ENCODE data around the gene AFF4. TPM values are rescaled to one million over a fixed set of nuclear protein-coding genes. Genes with fewer than 3 reads are reported as not detected.

AFF4 gene
- total and polyA plus RNA-seq, 2 donors (not counting 1 experiment from before 2014, with no cell fraction given) = 16.2 to 81.5 TPM

GRCh38 chr5:132901036-132901435, 62.4 kb downstream of the AFF4 start:
- peaks cover 15% of the 10 kb centered on the region for H4K20me1 ChIP-seq (ENCODE audit: control insufficient read depth, insufficient read depth, low read length, poor library complexity, severe bottlenecking)
- WGBS (ENCODE audit: insufficient coverage) = 100% methylated on average over 2 of the region's 4 CpGs
- H3K27me3 ChIP-seq (replicated peaks in 1 of 4; ENCODE audit: control extremely low read depth in 1 of 4, control insufficient read depth in 3 of 4, insufficient read depth in 4 of 4, low read length in 3 of 4) = no peaks in the 10 kb centered on the region
- H2AFZ ChIP-seq (ENCODE audit: insufficient read depth, low read depth, low read length, poor library complexity, severe bottlenecking) = no peak overlapping the region
- H3K9ac ChIP-seq (ENCODE audit: low read length) = no peak overlapping the region
- POLR2A ChIA-PET = no interaction called here
- H3K27me3 Mint-ChIP-seq = no peaks in the 10 kb centered on the region
- H3K27ac Mint-ChIP-seq = no peak overlapping the region
- H3K4me1 Mint-ChIP-seq = peaks cover 8% of the 10 kb centered on the region
- H3K4me3 ChIP-seq (ENCODE audit: control extremely low read depth in 1 of 5, extremely low read depth in 1 of 5, insufficient read depth in 1 of 5, low read depth in 2 of 5, low read length in 4 of 5) = no peak overlapping the region
- DNase-seq (no peak), ATAC-seq (ENCODE audit: low read depth) (no peak)
- no peaks in the 10 kb centered on the region for H3K9me3 ChIP-seq (ENCODE audit: control extremely low read depth in 1 of 3, control insufficient read depth in 2 of 3, insufficient read depth in 1 of 3, low read length in 2 of 3)
- no peak overlapping the region for H3K4me2 ChIP-seq (replicated peaks; ENCODE audit: low read depth, low read length, poor library complexity, severe bottlenecking)
- peaks cover 0 to 52% of the 10 kb centered on the region in 2 experiments for H3K36me3 ChIP-seq (replicated peaks in 1 of 2; ENCODE audit: control extremely low read depth in 1 of 2, control insufficient read depth in 1 of 2, extremely low read depth in 1 of 2, insufficient read depth in 2 of 2, low read length in 1 of 2)
- H3K27ac ChIP-seq (ENCODE audit: low read length in 2 of 2) = no peak overlapping the region
- H3K4me1 ChIP-seq (ENCODE audit: control insufficient read depth in 2 of 2, insufficient read depth in 2 of 2, low read length in 2 of 2) = no peaks in the 10 kb centered on the region
- peaks cover 17% of the 10 kb centered on the region for H3K79me2 ChIP-seq (ENCODE audit: control insufficient read depth, insufficient read depth, low read length)
- intact Hi-C loops (cut with micrococcal nuclease) = no loop called here
- no peaks in the 10 kb centered on the region for H3K9me3 Mint-ChIP-seq (ENCODE audit: insufficient read depth)
- TF ChIP-seq CTCF (IDR thresholded peaks at IDR 0.05) (no peak), EZH2 (IDR thresholded peaks at IDR 0.05; ENCODE audit: borderline replicate concordance, insufficient read depth, low read depth, low read length, poor library complexity, severe bottlenecking) (no peak)
- CTCF ChIA-PET = interaction anchor here (0.9 kb wide), 1 partner anchor 18 kb away, joined by 3 read pairs; no protein-coding TSS in a partner anchor
- no peak overlapping the region for H3K4me3 Mint-ChIP-seq

- no peak for ATAC-seq (ENCODE audit: low read depth)
- Mint-ChIP-seq H3K4me1 (peaks cover 3% of the 10 kb centered on the region), H3K4me3 (no peak overlapping the region), H3K27ac (no peak overlapping the region), H3K9me3 (ENCODE audit: insufficient read depth) (no peaks in the 10 kb centered on the region), H3K27me3 (no peaks in the 10 kb centered on the region)
- Histone ChIP-seq H3K9me3 (ENCODE audit: control extremely low read depth in 1 of 3, control insufficient read depth in 2 of 3, insufficient read depth in 1 of 3, low read length in 2 of 3) (no peaks in the 10 kb centered on the region), H2AFZ (ENCODE audit: insufficient read depth, low read depth, low read length, poor library complexity, severe bottlenecking) (no peak overlapping the region), H3K79me2 (ENCODE audit: control insufficient read depth, insufficient read depth, low read length) (peaks cover 3% of the 10 kb centered on the region), H4K20me1 (ENCODE audit: control insufficient read depth, insufficient read depth, low read length, poor library complexity, severe bottlenecking) (no peaks in the 10 kb centered on the region), H3K27ac (ENCODE audit: low read length in 2 of 2) (no peak overlapping the region), H3K9ac (ENCODE audit: low read length) (no peak overlapping the region), H3K4me2 (replicated peaks; ENCODE audit: low read depth, low read length, poor library complexity, severe bottlenecking) (no peak overlapping the region), H3K4me1 (ENCODE audit: control insufficient read depth in 2 of 2, insufficient read depth in 2 of 2, low read length in 2 of 2) (no peaks in the 10 kb centered on the region), H3K27me3 (replicated peaks in 1 of 4; ENCODE audit: control extremely low read depth in 1 of 4, control insufficient read depth in 3 of 4, insufficient read depth in 4 of 4, low read length in 3 of 4) (no peaks in the 10 kb centered on the region), H3K36me3 (replicated peaks in 1 of 2; ENCODE audit: control extremely low read depth in 1 of 2, control insufficient read depth in 1 of 2, extremely low read depth in 1 of 2, insufficient read depth in 2 of 2, low read length in 1 of 2) (peaks cover 9 to 66% of the 10 kb centered on the region in 2 experiments), H3K4me3 (ENCODE audit: control extremely low read depth in 1 of 5, extremely low read depth in 1 of 5, insufficient read depth in 1 of 5, low read depth in 2 of 5, low read length in 4 of 5) (no peak overlapping the region)
- TF ChIP-seq EZH2 (IDR thresholded peaks at IDR 0.05; ENCODE audit: borderline replicate concordance, insufficient read depth, low read depth, low read length, poor library complexity, severe bottlenecking) (no peak), CTCF (IDR thresholded peaks at IDR 0.05) (no peak)
- no peak for DNase-seq
- intact Hi-C loops (cut with micrococcal nuclease) = no loop called here
- 86% methylated on average over 2 of the region's 3 CpGs for WGBS (ENCODE audit: insufficient coverage)
- ChIA-PET POLR2A (no interaction called here), CTCF (interaction anchor here (0.6 to 0.7 kb wide), 2 partner anchors 23 to 234 kb away, joined by 3 to 4 read pairs; no protein-coding TSS in a partner anchor)
Measured at GRCh38 chr5:132898094-132898493, 65.3 kb downstream of the AFF4 start.

Measured in B cell (primary cell).